ENCODE data around the gene GANC.

GANC gene

DNA sequence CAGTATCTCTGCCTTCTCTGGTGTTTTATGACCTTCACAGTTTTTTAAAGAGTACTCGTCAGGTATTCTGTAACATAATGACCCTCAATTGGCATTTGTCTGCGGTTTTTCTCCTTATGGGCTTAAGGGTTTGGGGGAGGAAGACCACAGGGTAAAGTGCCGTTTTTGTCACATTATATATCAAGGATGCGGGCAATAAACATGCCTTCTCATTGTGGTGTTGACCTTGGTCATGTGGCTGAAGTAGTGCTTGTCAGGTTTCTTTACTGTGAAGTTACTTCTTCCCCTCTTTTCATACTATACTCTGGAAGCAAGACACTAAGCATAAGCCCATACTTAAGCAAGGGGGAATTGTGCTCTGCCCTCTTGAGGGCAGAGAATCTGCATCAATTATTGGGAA lies 102.9 kb downstream of the GANC start:
- no peak for DNase-seq (ENCODE audit: low read depth in 3 of 3)

DNA sequence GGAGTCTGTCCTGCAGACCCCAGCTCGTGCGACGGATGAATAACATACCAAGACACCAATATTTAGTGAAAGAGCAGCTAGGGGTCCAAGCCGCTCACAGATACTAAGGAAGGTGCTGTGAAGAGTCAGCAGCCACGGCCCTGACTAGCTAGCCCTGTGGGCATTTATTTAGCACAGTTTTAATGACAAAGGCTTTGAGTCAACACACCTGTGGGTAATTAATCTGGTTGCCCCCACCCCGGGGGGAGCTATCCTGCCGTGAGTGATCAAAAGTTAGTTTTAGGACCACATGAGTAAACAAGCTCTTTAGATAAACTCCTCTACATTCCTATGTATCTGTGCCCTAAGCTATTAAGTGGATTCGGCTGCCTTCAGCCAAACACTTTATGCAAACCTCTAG lies 105.0 kb downstream of the GANC start:
- no peak for DNase-seq (ENCODE audit: low read depth in 3 of 3)

DNA sequence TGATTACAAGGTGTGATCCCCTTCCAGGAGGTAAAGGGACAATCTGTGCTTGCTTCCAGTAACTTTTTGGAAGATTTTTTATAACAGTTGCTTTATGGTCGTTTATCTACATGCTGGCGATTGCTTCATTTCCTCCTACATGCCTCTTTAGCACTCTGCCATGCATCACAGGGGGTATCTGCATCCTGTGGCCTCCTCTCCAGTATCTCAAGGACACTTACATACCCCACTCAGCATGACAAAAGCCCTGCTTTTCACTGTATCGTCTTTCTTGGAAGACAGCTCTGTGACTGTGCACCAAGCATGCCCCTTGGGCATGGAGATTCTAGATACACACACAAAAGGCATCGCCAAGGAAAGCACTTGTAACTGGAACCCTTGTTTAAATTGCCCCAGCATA lies 111.6 kb downstream of the GANC start:
- no peak for DNase-seq (ENCODE audit: low read depth in 3 of 3)

DNA sequence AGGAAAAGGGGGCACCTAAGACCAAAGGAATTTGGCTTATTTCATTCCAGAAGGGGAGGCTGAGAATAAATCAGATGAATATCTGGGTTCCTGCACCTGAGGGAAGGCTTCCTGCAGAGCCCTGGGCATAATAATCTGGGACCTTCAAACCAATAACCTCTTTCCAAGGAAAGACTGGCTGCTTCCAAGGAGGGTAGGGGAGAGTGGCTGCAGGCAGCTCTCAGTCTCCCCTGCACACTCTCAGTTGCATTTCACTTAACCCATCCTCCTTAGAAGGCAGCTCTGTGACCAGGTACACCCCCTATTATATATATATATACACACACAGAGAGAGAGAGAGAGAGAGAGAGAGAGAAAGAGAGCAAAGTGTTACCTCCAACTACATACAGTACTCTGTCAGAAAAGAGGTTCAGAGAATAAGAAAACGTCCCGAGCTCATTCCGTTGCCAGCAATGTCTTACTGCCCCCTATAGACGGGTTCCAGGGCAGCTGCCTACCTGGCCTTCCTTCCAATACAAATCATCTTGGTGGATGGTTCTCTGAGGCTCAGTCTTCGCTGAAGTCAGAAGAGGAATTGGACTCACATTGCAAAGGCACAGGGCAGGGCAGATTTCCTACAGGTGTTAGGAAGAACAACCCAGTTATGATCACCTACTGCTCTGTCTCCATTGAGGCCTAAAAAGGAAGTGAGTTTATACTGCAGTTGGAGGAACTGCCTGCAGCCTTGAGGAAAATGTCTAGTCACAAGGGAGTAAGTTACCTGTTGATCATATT lies 112.4 kb downstream of the GANC start:
- peak in 1 of 3 experiments; percentile 9 for DNase-seq (ENCODE audit: low read depth in 3 of 3)

DNA sequence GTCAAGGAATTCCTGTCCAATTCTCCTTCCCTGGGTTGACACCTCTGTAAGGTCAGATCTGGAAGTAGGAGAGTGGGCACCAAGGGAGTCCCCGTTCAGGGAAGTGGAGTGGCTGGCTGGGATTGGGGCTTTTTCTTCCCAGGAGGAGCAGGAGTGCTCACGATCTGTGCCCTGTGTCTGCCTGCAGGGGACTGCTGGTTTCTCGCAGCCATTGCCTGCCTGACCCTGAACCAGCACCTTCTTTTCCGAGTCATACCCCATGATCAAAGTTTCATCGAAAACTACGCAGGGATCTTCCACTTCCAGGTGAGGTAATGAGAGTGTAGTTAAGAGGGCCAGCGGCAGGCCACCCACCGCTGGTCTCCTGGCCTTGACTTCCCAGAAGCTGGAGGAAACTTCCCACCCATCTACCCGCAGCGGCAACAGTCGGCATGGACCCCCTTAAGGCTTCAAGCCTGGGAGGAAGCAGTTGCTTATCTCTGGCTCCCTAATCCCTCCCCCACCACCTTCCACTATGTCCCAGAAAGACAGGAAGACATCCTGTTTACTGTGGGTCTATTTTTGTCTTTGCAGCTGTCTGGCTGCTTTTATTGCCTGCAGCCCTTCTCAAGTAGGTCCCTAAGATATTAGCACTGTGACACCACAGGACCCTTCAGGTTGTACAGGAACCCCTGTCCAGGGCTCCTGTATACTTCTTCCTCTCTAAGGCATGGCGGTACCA lies 113.1 kb downstream of the GANC start:
- DNase-seq (ENCODE audit: low read depth in 3 of 3): no peak

DNA sequence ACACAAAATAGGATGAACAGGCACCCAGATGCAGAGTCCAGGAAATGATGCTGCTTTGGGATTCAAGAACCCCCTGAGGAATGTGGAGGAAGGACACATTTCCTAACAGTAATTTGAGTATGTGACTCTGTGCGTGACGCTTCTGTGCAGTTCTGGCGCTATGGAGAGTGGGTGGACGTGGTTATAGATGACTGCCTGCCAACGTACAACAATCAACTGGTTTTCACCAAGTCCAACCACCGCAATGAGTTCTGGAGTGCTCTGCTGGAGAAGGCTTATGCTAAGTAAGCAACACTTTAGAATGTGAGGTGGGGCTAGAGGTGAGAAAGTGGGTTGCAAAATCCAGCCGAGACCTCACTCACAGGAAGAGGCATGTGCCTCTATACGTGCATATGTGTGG lies 114.6 kb downstream of the GANC start:
- no peak for DNase-seq (ENCODE audit: low read depth in 3 of 3)

DNA sequence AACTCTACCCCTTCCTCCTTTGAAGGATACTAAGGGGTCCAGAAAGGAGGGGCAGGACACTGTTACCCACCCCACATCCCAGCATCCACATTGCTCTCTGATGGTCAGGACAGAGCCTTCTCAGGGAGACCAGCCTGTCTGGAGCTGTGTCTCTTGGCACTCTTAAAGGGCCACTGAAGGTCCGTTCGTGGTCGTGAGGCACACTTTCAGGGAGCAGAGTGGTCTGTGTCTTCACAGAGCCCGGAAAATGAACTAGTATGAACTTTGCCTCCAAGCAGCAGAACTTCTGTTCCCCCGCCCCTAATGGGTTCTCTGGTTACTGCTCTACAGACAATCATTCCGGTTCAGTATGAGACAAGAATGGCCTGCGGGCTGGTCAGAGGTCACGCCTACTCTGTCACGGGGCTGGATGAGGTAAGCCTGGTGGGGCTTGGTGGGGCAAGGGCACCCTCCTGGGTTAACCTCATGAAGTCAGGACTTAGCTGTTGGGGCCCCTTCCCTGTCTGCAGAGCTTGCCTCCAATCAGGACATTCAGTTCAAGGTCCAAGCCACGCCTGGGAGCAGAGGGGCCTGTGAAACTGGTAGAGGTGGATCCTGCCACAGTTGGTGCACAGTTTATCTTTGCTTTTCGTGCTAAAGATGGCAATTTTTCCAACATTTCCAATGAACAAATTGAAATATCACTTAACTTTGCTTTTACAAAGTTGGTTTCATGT lies 119.5 kb downstream of the GANC start:
- no peak for DNase-seq (ENCODE audit: low read depth in 3 of 3)

DNA sequence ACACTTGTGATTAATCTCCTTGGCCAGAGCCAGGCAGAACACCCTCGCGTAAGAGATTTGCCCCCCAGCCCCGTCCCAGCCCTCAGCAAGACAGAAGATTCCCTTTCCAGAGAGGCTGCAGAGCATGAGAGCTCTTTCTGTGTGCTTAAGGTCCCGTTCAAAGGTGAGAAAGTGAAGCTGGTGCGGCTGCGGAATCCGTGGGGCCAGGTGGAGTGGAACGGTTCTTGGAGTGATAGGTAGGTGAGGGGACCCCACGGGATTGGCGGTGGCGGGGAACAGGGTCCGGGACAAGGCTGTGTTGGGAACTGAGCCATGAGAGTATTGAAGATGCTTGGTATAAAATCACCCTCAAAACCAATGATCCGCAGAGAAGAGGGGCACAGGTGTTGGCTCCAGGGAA lies 121.1 kb downstream of the GANC start:
- DNase-seq (ENCODE audit: low read depth in 3 of 3): no peak

DNA sequence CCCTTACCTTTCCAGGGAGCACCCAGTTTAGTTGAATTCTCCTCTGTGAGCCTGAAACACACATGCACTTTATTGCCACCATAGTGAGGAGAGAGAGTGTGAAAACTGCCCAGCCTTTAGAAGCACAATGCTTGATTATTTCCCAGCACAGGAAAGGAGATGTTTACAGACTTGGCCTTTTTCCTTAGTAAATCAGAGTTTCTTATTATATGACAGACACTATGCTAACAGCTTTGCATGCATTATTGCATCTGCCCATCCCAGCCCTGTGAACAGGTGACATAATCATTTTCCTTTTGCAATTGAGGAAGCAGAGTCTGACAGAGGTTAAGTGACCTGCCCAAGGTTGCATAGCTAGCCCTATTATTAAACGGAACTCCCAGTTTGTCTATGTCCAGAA lies 122.8 kb downstream of the GANC start:
- DNase-seq (ENCODE audit: low read depth in 3 of 3): no peak

DNA sequence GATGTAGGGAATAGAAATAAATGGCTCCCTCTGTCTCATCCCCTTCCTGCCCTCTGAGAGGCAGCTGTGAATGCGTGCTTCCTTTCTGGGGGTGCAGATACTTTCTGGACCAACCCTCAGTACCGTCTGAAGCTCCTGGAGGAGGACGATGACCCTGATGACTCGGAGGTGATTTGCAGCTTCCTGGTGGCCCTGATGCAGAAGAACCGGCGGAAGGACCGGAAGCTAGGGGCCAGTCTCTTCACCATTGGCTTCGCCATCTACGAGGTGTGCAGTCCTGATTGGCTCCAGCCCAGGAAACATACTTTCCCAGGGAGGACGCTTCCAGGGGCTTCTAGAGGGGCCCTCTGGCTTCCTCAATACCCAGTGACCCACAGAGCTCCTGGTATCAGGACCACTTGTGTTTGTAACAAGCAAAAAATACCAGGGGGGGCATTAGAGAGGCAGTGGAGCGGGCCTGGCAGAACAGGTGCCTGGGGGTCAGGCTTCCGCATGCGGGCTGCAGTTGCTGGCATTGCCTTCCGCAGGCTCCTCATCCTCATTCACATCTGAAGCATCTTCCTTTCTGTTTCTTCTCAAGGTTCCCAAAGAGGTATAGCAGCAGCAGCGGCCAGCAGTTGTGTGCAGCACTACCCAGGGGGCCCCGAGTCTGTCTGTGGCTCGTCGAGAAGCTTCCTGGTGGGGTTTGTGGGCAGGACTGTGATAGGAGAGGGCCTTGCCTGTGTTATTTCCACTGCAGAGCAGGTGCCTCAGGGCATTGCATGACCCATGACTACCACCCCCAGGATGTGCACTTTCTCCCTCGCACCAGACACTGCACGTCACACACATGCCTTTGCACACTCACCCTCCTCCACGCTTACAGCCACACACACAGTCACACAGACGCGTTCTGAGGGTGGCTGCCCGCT lies 128.8 kb downstream of the GANC start:
- DNase-seq (ENCODE audit: low read depth in 3 of 3): no peak

DNA sequence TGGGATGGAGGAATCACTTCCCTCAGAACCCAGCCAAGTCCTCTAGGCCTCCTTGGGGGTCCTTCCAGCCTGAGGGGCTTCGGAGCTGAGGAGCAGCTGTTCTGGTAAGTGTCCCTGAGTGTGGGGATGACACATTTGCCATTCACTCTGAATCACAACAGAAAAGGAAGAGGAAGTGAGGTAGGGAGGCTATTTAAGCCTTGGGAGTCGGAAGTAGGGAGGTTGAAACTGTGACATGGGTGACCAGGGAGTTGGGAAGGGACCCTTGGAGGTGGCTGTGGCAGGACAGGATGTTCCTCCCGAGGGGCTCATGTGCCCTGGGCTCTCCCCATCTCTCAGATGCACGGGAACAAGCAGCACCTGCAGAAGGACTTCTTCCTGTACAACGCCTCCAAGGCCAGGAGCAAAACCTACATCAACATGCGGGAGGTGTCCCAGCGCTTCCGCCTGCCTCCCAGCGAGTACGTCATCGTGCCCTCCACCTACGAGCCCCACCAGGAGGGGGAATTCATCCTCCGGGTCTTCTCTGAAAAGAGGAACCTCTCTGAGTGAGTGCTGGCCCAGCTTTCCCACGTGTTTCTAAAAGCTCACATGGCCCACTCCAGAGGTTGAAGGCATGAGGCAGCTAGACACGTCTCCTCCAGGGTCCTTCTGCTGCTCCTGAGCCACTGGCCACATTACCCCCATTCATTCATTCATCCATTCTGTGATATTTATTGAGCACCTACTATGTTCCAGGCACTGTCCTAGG lies 129.6 kb downstream of the GANC start:
- no peak for DNase-seq (ENCODE audit: low read depth in 3 of 3)

DNA sequence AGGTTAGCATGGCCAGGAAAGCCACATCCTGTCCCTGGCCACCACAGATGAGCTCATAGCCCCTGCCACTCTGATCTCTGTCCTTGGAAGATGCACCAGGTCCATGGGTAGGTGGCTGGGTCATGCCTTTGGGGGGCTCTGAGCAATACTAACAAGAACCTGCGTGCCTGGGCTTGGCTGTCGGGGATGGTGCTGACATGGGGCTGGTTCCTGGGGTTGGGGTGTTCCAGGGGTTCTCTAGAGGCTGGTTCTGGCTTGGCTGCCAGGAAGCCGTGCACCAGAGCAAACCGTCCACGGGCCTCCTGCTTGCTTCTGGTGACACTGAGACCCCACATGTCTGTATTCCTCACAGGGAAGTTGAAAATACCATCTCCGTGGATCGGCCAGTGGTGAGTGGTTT lies 130.4 kb downstream of the GANC start:
- no peak for DNase-seq (ENCODE audit: low read depth in 3 of 3)

DNA sequence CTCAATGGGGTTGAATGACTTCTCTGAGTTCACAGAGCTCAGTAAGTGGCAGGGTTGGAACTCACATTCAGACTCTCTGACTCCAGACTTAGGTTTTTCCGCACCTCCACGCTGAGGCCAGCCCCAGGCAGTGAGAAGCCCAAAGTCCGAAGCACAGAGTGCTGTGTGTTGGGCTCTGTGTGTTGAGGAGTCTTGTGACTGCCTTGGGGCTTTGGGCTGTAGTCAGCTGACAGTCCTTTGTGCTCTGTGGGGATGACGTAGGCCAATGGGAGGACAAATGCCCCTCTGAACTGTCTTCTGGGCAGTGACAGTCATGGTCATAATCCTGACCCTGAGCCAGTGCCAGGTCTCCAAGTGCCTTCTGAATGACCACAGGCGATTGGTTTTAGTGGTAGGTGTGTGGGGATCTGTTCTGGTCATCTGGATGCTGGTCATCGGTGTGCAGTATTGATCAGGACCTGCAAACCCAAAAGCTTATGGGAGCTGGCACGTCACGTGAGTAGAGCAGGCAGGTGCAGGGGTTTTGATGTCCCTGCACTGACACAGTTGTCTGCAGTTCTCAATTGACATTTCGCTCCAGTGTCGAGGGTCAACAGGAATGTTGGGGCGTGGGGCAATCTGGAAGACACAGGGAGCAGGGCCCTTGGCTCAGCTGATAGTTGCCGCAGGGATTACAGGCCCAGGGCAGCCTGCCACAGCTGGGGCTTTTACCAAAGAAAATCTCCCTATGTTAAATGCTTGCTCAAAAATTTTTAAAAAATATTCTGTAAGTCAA lies 131.6 kb downstream of the GANC start:
- no peak for DNase-seq (ENCODE audit: low read depth in 3 of 3)

DNA sequence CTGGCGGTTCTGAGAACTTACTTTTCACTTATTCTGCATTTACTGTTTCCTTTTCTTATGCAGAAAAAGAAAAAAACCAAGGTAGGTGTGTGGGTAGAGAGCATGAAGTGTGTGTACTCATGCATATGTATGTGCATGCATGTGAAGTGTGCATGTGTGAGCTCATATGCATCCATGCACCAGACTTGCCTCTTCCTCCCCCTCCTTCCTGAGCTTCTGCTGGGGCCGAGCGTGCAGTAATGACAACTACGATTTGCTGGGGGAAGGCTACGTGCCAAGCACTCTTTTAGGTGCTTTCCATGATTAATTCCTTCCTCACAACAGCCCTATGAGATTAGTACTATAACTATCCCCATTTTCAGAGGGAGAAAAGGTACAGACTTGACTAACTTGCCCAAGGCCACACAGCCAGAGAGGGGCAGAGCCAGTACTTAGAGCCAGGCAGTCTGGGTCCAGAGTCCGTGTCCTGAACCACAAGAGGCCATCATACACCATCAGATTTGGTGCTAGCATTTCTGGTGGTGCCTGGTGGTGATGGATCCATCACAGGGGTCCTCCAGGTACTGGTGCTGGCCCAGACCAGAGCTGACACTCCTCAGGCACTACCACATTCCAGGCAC lies 133.0 kb downstream of the GANC start:
- DNase-seq (ENCODE audit: low read depth in 3 of 3): no peak
